H1 (cell line): ENCODE results near the gene SLC19A1. TPM values are rescaled to one million over a fixed set of nuclear protein-coding genes. Genes with fewer than 3 reads are reported as not detected.

Experiments used
- CTCF ChIA-PET: fragments of 300-600 bp; sonication (Branson Sonifier 250); formaldehyde crosslinking; loops from one replicate; lab custom pipeline; 2021; ENCODE audit not compliant: partially characterized antibody; lab: Charles Lee
- POLR2A ChIA-PET: fragments of 300-600 bp; sonication (Branson Sonifier 250); formaldehyde crosslinking; loops from one replicate; lab custom pipeline; 2021; ENCODE audit warnings: inconsistent platforms; ENCODE audit not compliant: partially characterized antibody; lab: Charles Lee
- DNase-seq, 2 experiments: peaks; one replicate each; pipeline versions ENCODE4 v3.0.0 to v3.0.0-alpha.2; 2010 to 2022; ENCODE audit warnings: low spot score in 2 of 2, low read depth in 1 of 2, mixed read lengths in 1 of 2
- FAIRE-seq: peaks from 2 replicates; lab custom pipeline; 2011; peaks lifted over from hg19 to GRCh38; lab: Jason Lieb, UNC
- H2AFZ ChIP-seq: 2 replicates; pipeline ENCODE4 v1.8.1; 2012; ENCODE audit warnings: low read length, inconsistent platforms
- H2AK5ac ChIP-seq: 2 replicates; pipeline ENCODE4 v1.6.1; 2013; ENCODE audit warnings: low read depth, low read length
- H2BK120ac ChIP-seq: replicated peaks from 2 replicates; pipeline ENCODE3; 2013; ENCODE audit warnings: low read depth, low read length, inconsistent platforms
- H2BK12ac ChIP-seq: 2 replicates; pipeline ENCODE4 v1.6.1; 2013; ENCODE audit warnings: low read depth, low read length
- H2BK15ac ChIP-seq: 2 replicates; pipeline ENCODE4 v1.6.1; 2013; ENCODE audit warnings: low read length
- H2BK20ac ChIP-seq: 2 replicates; pipeline ENCODE4 v1.6.1; 2013; ENCODE audit warnings: low read length
- H2BK5ac ChIP-seq: 2 replicates; pipeline ENCODE4 v1.6.1; 2013; ENCODE audit warnings: low read depth, low read length
- H3K14ac ChIP-seq: 2 replicates; pipeline ENCODE4 v1.6.1; 2013; ENCODE audit warnings: inconsistent platforms; ENCODE audit not compliant: insufficient read length
- H3K18ac ChIP-seq: 2 replicates; pipeline ENCODE4 v1.6.1; 2013; ENCODE audit warnings: low read length; ENCODE audit errors: extremely low read depth
- H3K23ac ChIP-seq: 2 replicates; pipeline ENCODE4 v1.6.1; 2013; ENCODE audit warnings: inconsistent platforms; ENCODE audit not compliant: insufficient read length
- H3K23me2 ChIP-seq: 2 replicates; pipeline ENCODE4 v1.6.1; 2013; ENCODE audit warnings: low read depth, low read length
- H3K27ac ChIP-seq: 2 replicates; pipeline ENCODE4 v1.6.1; 2011; ENCODE audit warnings: low read depth, low read length, inconsistent platforms
- H3K27me3 ChIP-seq, 4 experiments: replicated peaks in 1 of 4; 1 replicate in 1 of 4; 2 replicates in 3 of 4; pipeline versions ENCODE4 v1.6.1 to v1.8.1; 2011 to 2013; ENCODE audit warnings: low read length in 3 of 4, mild to moderate bottlenecking in 3 of 4, inconsistent platforms in 2 of 4, mixed read lengths in 2 of 4, moderate library complexity in 1 of 4; ENCODE audit not compliant: control insufficient read depth in 3 of 4, insufficient read depth in 3 of 4; ENCODE audit errors: extremely low read depth in 1 of 4
- H3K36me3 ChIP-seq, 4 experiments: 2 replicates each; pipeline versions ENCODE4 v1.6.1 to v1.8.1; 2011 to 2013; ENCODE audit warnings: mild to moderate bottlenecking in 4 of 4, low read length in 3 of 4, moderate library complexity in 2 of 4, control low read depth in 1 of 4, inconsistent platforms in 1 of 4; ENCODE audit not compliant: insufficient read depth in 4 of 4, control insufficient read depth in 2 of 4
- H3K4ac ChIP-seq: replicated peaks from 2 replicates; pipeline ENCODE3; 2013; ENCODE audit warnings: low read length, low read depth, mixed read lengths, inconsistent platforms; ENCODE audit not compliant: insufficient read length
- H3K4me1 ChIP-seq, 4 experiments: replicated peaks in 1 of 4; 1 replicate in 1 of 4; 2 replicates in 3 of 4; pipeline versions ENCODE4 v1.6.1 to v1.8.1; 2011 to 2013; ENCODE audit warnings: low read length in 3 of 4, inconsistent platforms in 2 of 4, mixed read lengths in 1 of 4; ENCODE audit not compliant: insufficient read depth in 4 of 4, control insufficient read depth in 3 of 4
- H3K4me2 ChIP-seq, 2 experiments: 2 replicates each; pipeline versions ENCODE4 v1.6.1 to v1.8.1; 2011 to 2013; ENCODE audit warnings: low read depth in 2 of 2, low read length in 2 of 2, control low read depth in 1 of 2, inconsistent platforms in 1 of 2, mild to moderate bottlenecking in 1 of 2; ENCODE audit not compliant: insufficient read depth in 1 of 2
- H3K4me3 ChIP-seq, 4 experiments: fragments of 200-600, 300-600 bp in 1 of 4; sonication (generic), shearing (Covaris generic), sonication (Bioruptor Twin) in 1 of 4; 2 replicates each; pipeline versions ENCODE4 v1.5.1 to v1.8.1; 2011 to 2016; ENCODE audit warnings: low read length in 4 of 4, low read depth in 3 of 4, control low read depth in 2 of 4, inconsistent platforms in 2 of 4, mild to moderate bottlenecking in 2 of 4, mixed read lengths in 1 of 4, moderate library complexity in 1 of 4; ENCODE audit not compliant: insufficient read depth in 2 of 4; ENCODE audit errors: extremely low read depth in 1 of 4
- H3K56ac ChIP-seq: replicated peaks from 2 replicates; pipeline ENCODE3; 2013; ENCODE audit warnings: low read depth, mild to moderate bottlenecking, mixed read lengths, low read length, inconsistent platforms; ENCODE audit not compliant: insufficient read length
- H3K79me1 ChIP-seq: 2 replicates; pipeline ENCODE4 v1.6.1; 2013; ENCODE audit warnings: low read depth, low read length, control low read depth
- H3K79me2 ChIP-seq, 2 experiments: 2 replicates each; pipeline versions ENCODE4 v1.6.1 to v1.8.1; 2012 to 2013; ENCODE audit warnings: low read length in 2 of 2, mild to moderate bottlenecking in 2 of 2, inconsistent platforms in 1 of 2; ENCODE audit not compliant: insufficient read depth in 2 of 2, control insufficient read depth in 1 of 2
- H3K9ac ChIP-seq, 4 experiments: replicated peaks in 1 of 4; 1 replicate in 1 of 4; 2 replicates in 3 of 4; pipeline versions ENCODE4 v1.6.1 to v1.8.1; 2011 to 2013; ENCODE audit warnings: low read depth in 3 of 4, low read length in 3 of 4, control low read depth in 2 of 4, mild to moderate bottlenecking in 2 of 4, moderate library complexity in 2 of 4, inconsistent platforms in 1 of 4; ENCODE audit errors: extremely low read depth in 1 of 4
- H3K9me3 ChIP-seq, 2 experiments: 2 replicates each; pipeline versions ENCODE4 v1.6.1 to v1.8.1; 2012 to 2013; ENCODE audit warnings: mild to moderate bottlenecking in 2 of 2, moderate library complexity in 2 of 2, control low read depth in 1 of 2, inconsistent platforms in 1 of 2, low read depth in 1 of 2, low read length in 1 of 2, mixed read lengths in 1 of 2; ENCODE audit not compliant: insufficient read depth in 2 of 2
- H4K20me1 ChIP-seq, 2 experiments: replicated peaks in 1 of 2; 2 replicates each; pipeline versions ENCODE3 to v1.8.1; 2011 to 2013; ENCODE audit warnings: inconsistent platforms in 2 of 2, low read length in 2 of 2, mild to moderate bottlenecking in 1 of 2; ENCODE audit not compliant: insufficient read depth in 2 of 2, control insufficient read depth in 1 of 2
- H4K5ac ChIP-seq: 2 replicates; pipeline ENCODE4 v1.6.1; 2013; ENCODE audit warnings: low read length, low read depth, mixed read lengths, inconsistent platforms; ENCODE audit not compliant: insufficient read length
- H4K8ac ChIP-seq: 2 replicates; pipeline ENCODE4 v1.8.0; 2013; ENCODE audit warnings: mild to moderate bottlenecking, moderate library complexity, low read length, inconsistent platforms; ENCODE audit not compliant: insufficient read depth; ENCODE audit errors: extremely low read depth
- H4K91ac ChIP-seq: replicated peaks from 2 replicates; pipeline ENCODE3; 2013; ENCODE audit warnings: low read length, mixed read lengths, inconsistent platforms; ENCODE audit not compliant: insufficient read length
- ATF2 ChIP-seq: IDR thresholded peaks from 2 replicates; pipeline ENCODE4 v1.6.1; 2012; ENCODE audit warnings: low read length, inconsistent platforms
- CBX8 ChIP-seq: fragments of 300-800, 300-1000 bp; sonication (generic); IDR thresholded peaks from 2 replicates; pipeline ENCODE4 v1.7.1; 2016; ENCODE audit warnings: low read depth, low read length, borderline replicate concordance
- CREB1 ChIP-seq: IDR thresholded peaks from 2 replicates; pipeline ENCODE4 v1.6.1; 2012; ENCODE audit warnings: inconsistent platforms
- FOSL1 ChIP-seq: IDR thresholded peaks from 2 replicates; pipeline ENCODE4 v1.6.1; 2011; ENCODE audit warnings: mild to moderate bottlenecking, low read depth, low read length, moderate library complexity; ENCODE audit not compliant: insufficient read depth
- JUND ChIP-seq: IDR thresholded peaks from 2 replicates; pipeline ENCODE4 v1.6.1; 2011; ENCODE audit warnings: mild to moderate bottlenecking, improper control_type of control experiment, low read length
- MAFK ChIP-seq: IDR thresholded peaks from 2 replicates; pipeline ENCODE4 v1.6.1; 2012; ENCODE audit warnings: low read depth, mild to moderate bottlenecking, improper control_type of control experiment, low read length
- RAD21 ChIP-seq, 2 experiments: IDR thresholded peaks in 1 of 2; conservative IDR thresholded peaks in 1 of 2; 2 replicates each; pipeline ENCODE4 v1.6.1; 2011; ENCODE audit warnings: low read depth in 2 of 2, low read length in 2 of 2, improper control_type of control experiment in 1 of 2, inconsistent platforms in 1 of 2, mild to moderate bottlenecking in 1 of 2, moderate library complexity in 1 of 2
- RBBP5 ChIP-seq: IDR thresholded peaks from 2 replicates; pipeline ENCODE4 v1.7.1; 2012; ENCODE audit warnings: low read depth, mild to moderate bottlenecking, inconsistent platforms, low read length, moderate library complexity, borderline replicate concordance
- SAP30 ChIP-seq: fragments of 300-600 bp; sonication (generic); IDR thresholded peaks from 2 replicates; pipeline ENCODE4 v1.7.1; 2012; ENCODE audit warnings: low read length, moderate library complexity, mild to moderate bottlenecking, inconsistent platforms; ENCODE audit not compliant: insufficient read depth, insufficient replicate concordance
- SIRT6 ChIP-seq: IDR thresholded peaks from one replicate; pipeline ENCODE4 v1.7.1; 2012; ENCODE audit warnings: low read length, inconsistent platforms
- SRF ChIP-seq: IDR thresholded peaks from 2 replicates; pipeline ENCODE4 v1.6.1; 2011; ENCODE audit warnings: mild to moderate bottlenecking, low read depth, low read length, moderate library complexity
- WGBS, 2 experiments: shearing (Covaris generic) in 1 of 2; methylation state at CpG; one replicate each; pipeline versions ENCODE4 v1.1.6 to v1.1.7; 2013 to 2015; ENCODE audit warnings: low lambda C conversion rate in 2 of 2, mixed read lengths in 2 of 2, inconsistent platforms in 1 of 2, low coverage in 1 of 2, missing lambda C conversion rate in 1 of 2; ENCODE audit not compliant: insufficient replicate concordance in 2 of 2, insufficient coverage in 1 of 2, insufficient read length in 1 of 2; ENCODE audit errors: extremely low coverage in 1 of 2, missing lambda C conversion rate in 1 of 2; 5-methylcytosine and 5-hydroxymethylcytosine counted together
- polyA plus RNA-seq, 7 experiments: library from polyadenylated mRNA; depleted of rRNA in 3 of 7; stranded (reverse) in 5 of 7; unstranded in 2 of 7; fragments of >200 nt in 5 of 7; fragments of 200-250 nt in 2 of 7; gene quantifications; 1 replicate in 5 of 7; 2 replicates in 1 of 7; 4 replicates in 1 of 7; pipeline versions ENCODE4 v1.2.1 to v1.2.3, GENCODE V29; 2011 to 2013; ENCODE audit warnings: missing spikeins in 2 of 7, mixed read lengths in 2 of 7
- total RNA-seq: library from RNA; stranded (reverse); fragmentation: NEBNext Ultra II Directional; extraction: Animal tissue kit (Norgen Biotek cat#: 25700); gene quantifications from 2 replicates; pipeline ENCODE4 v1.2.1, GENCODE V29; 2021

Gene SLC19A1
- total and polyA plus RNA-seq, 2 of the 8 experiments (the other 6 are each of a cell fraction or from before 2014, with no cell fraction given) = 31.6 to 43.8 TPM

GRCh38 chr21:45554477-45555175 lies 12.4 kb upstream of the SLC19A1 start:
- peak overlapping the region; percentile 46 to 68 for H3K4me2 ChIP-seq
- H3K36me3 ChIP-seq = no peaks in the 10 kb centered on the region
- H3K9ac ChIP-seq = no peak overlapping the region
- no peak overlapping the region for H2BK20ac ChIP-seq
- H3K27me3 ChIP-seq = no peaks in the 10 kb centered on the region; a peak in 1 of 7 replicates
- no peak overlapping the region for H2AK5ac ChIP-seq
- no peak overlapping the region for H2BK120ac ChIP-seq
- CTCF ChIA-PET = interaction anchor here (3.1 kb wide), 1 partner anchor 266 kb away, joined by 20 read pairs; no protein-coding TSS in a partner anchor
- H3K18ac ChIP-seq = no peak overlapping the region
- H3K4me3 ChIP-seq = peak overlapping the region; percentile 15 to 62 (median 48); a peak in 7 of 8 replicates
- no peak overlapping the region; the same call in 1 of the 2 replicates for H2AFZ ChIP-seq
- no peak overlapping the region for H4K5ac ChIP-seq
- H3K27ac ChIP-seq = no peak overlapping the region
- H4K91ac ChIP-seq = no peak overlapping the region
- H2BK5ac ChIP-seq = no peak overlapping the region
- no peaks in the 10 kb centered on the region for H3K79me1 ChIP-seq
- peak in 1 of 2 experiments; percentile 94 for DNase-seq
- H3K56ac ChIP-seq = no peak overlapping the region
- H4K8ac ChIP-seq = no peak overlapping the region
- H3K23ac ChIP-seq = no peak overlapping the region
- no peaks in the 10 kb centered on the region for H3K79me2 ChIP-seq
- peaks cover 4% of the 10 kb centered on the region; the same call in 1 of the 2 replicates for H3K23me2 ChIP-seq
- H2BK12ac ChIP-seq = no peak overlapping the region
- no peak overlapping the region for H3K4ac ChIP-seq
- H4K20me1 ChIP-seq = peaks cover 0 to 2% of the 10 kb centered on the region in 2 experiments
- FAIRE-seq = no peak
- no peak overlapping the region for H3K14ac ChIP-seq
- no peaks in the 10 kb centered on the region for H3K9me3 ChIP-seq
- H3K4me1 ChIP-seq = peaks cover 0 to 9% (median 1%) of the 10 kb centered on the region in 4 experiments; a peak in 4 of 7 replicates
- no peak overlapping the region for H2BK15ac ChIP-seq
- POLR2A ChIA-PET = no interaction called here
- WGBS, 2 experiments = 16% methylated on average over 26 of the region's 53 CpGs; no CpG with 5 or more reads in 1 of the 2 experiments
- TF ChIP-seq FOSL1 = no peak
- peak; percentile 55 to 67 for TF ChIP-seq RAD21 (IDR thresholded peaks at IDR 0.05 in 1 of 2, conservative IDR thresholded peaks at IDR 0.05 in 1 of 2; ENCODE audit: low read depth in 2 of 2, low read length in 2 of 2)
- peak; percentile 48 for TF ChIP-seq CREB1
- TF ChIP-seq MAFK = no peak
- no peak for TF ChIP-seq SRF
- no peak for TF ChIP-seq ATF2
- no peak for TF ChIP-seq RBBP5
- no peak for TF ChIP-seq CBX8
- TF ChIP-seq JUND = no peak
- TF ChIP-seq SAP30 = no peak
- TF ChIP-seq SIRT6 = no peak
